A549 (cell line): ENCODE measurements around the gene GPNMB. TPM values are rescaled to one million over a fixed set of nuclear protein-coding genes. Genes with fewer than 3 reads are reported as not detected.

Experiments
- ATAC-seq, 2 experiments: fragments of 200-7000 bp in 1 of 2; fragments of >200 bp in 1 of 2; cut with Nextera tagmentation in 1 of 2; cut with Tn5 transposase in 1 of 2; 3 replicates each; pipeline versions ENCODE4 v1.8.0 to v1.9.1; 2018 to 2020; ENCODE audit warnings: mild to moderate bottlenecking in 1 of 2, moderate library complexity in 1 of 2
- CTCF ChIA-PET: fragments of 300-600 bp; sonication (Branson Sonifier 250); formaldehyde crosslinking; extraction: SDS; loops from one replicate; lab custom pipeline; 2021; ENCODE audit warnings: antibody characterized with exemption, inconsistent platforms; lab: Yijun Ruan, JAX
- POLR2A ChIA-PET: fragments of 350-600 bp; formaldehyde crosslinking; extraction: SDS; loops from one replicate; lab custom pipeline; 2021; ENCODE audit warnings: antibody characterized with exemption, inconsistent platforms; lab: Yijun Ruan, JAX
- DNase-seq, 2 experiments: peaks; one replicate each; pipeline versions ENCODE4 v3.0.0 to v3.0.0-alpha.2; 2011 to 2016; ENCODE audit warnings: low read depth in 1 of 2, low spot score in 1 of 2
- FAIRE-seq: peaks from 2 replicates; lab custom pipeline; 2011; peaks lifted over from hg19 to GRCh38; lab: Jason Lieb, UNC
- H3K27ac ChIP-seq, 2 experiments: fragments of >200 bp; sonication (Bioruptor Twin); formaldehyde crosslinking; 3 replicates each; pipeline ENCODE4 v1.5.1; 2016 to 2017
- H3K4me1 ChIP-seq: fragments of >200 bp; sonication (Bioruptor Twin); formaldehyde crosslinking; 3 replicates; pipeline ENCODE4 v1.6.1; 2016
- H3K4me2 ChIP-seq: fragments of >200 bp; sonication (Bioruptor Twin); formaldehyde crosslinking; 3 replicates; pipeline ENCODE4 v1.6.1; 2016
- H3K4me3 ChIP-seq: fragments of >200 bp; sonication (Bioruptor Twin); formaldehyde crosslinking; 3 replicates; pipeline ENCODE4 v1.5.1; 2016
- H3K9me3 ChIP-seq: fragments of >200 bp; sonication (Bioruptor Twin); formaldehyde crosslinking; 3 replicates; pipeline ENCODE4 v1.6.1; 2016
- CBX2 ChIP-seq: fragments of 200-600 bp; sonication (generic); IDR thresholded peaks from 2 replicates; pipeline ENCODE4 v1.6.1; 2016; ENCODE audit warnings: low read depth, mild to moderate bottlenecking, borderline replicate concordance
- CBX8 ChIP-seq: fragments of 200-600 bp; sonication (generic); IDR thresholded peaks from 2 replicates; pipeline ENCODE4 v1.6.1; 2016
- CEBPB ChIP-seq, 2 experiments: fragments of >200 bp in 1 of 2; sonication (Bioruptor Twin) in 1 of 2; formaldehyde crosslinking in 1 of 2; IDR thresholded peaks; 2 replicates each; pipeline ENCODE4 v1.6.1; 2012 to 2016
- CHD2 ChIP-seq: fragments of 150-350 bp; IDR thresholded peaks from 2 replicates; pipeline ENCODE4 v1.6.1; 2014; ENCODE audit warnings: low read length; ENCODE audit not compliant: partially characterized antibody
- FOSB ChIP-seq: fragments of 250-450 bp; sonication (Bioruptor Pico); IDR thresholded peaks from 2 replicates; pipeline ENCODE4 v1.5.0; 2020; ENCODE audit warnings: mild to moderate bottlenecking, moderate library complexity
- HDAC2 ChIP-seq: fragments of 200-600 bp; sonication (generic); IDR thresholded peaks from 2 replicates; pipeline ENCODE4 v1.6.1; 2016
- HEYL ChIP-seq: fragments of 250-450 bp; sonication (Bioruptor Pico); IDR thresholded peaks from 2 replicates; pipeline ENCODE4 v1.8.0; 2021; ENCODE audit warnings: mild to moderate bottlenecking, moderate library complexity
- HMGXB4 ChIP-seq: fragments of 250-450 bp; sonication (Bioruptor Pico); IDR thresholded peaks from 2 replicates; pipeline ENCODE4 v1.5.0; 2021; ENCODE audit warnings: mild to moderate bottlenecking, moderate library complexity, borderline replicate concordance
- HOXB13 ChIP-seq: fragments of 250-450 bp; sonication (Bioruptor Pico); IDR thresholded peaks from 2 replicates; pipeline ENCODE4 v1.5.0; 2020; ENCODE audit warnings: low read depth, mild to moderate bottlenecking, moderate library complexity
- HOXB5 ChIP-seq: fragments of 250-450 bp; sonication (Bioruptor Pico); IDR thresholded peaks from 2 replicates; pipeline ENCODE4 v1.5.0; 2020; ENCODE audit warnings: mild to moderate bottlenecking, moderate library complexity
- JUN ChIP-seq, 2 experiments: fragments of >200 bp; sonication (Bioruptor Twin); formaldehyde crosslinking; IDR thresholded peaks; 2 replicates in 1 of 2; 3 replicates in 1 of 2; pipeline ENCODE4 v1.6.1; 2016 to 2017
- MAFK ChIP-seq: fragments of 450-650 bp; IDR thresholded peaks from 2 replicates; pipeline ENCODE4 v1.6.1; 2014; ENCODE audit not compliant: partially characterized antibody
- MAX ChIP-seq: IDR thresholded peaks from 2 replicates; pipeline ENCODE4 v1.6.1; 2012
- POLR2A ChIP-seq: IDR thresholded peaks from 2 replicates; pipeline ENCODE4 v1.6.1; 2012; ENCODE audit warnings: mild to moderate bottlenecking, low read length
- POLR2AphosphoS2 ChIP-seq: conservative IDR thresholded peaks from 2 replicates; pipeline ENCODE4 v1.6.1; 2012; ENCODE audit warnings: low read length, improper control_type of control experiment, inconsistent platforms
- RAD21 ChIP-seq, 2 experiments: fragments of >200 bp in 1 of 2; sonication (Bioruptor Twin) in 1 of 2; formaldehyde crosslinking in 1 of 2; IDR thresholded peaks in 1 of 2; conservative IDR thresholded peaks in 1 of 2; 2 replicates in 1 of 2; 3 replicates in 1 of 2; pipeline ENCODE4 v1.6.1; 2012 to 2018; ENCODE audit warnings: inconsistent platforms in 1 of 2
- RCOR1 ChIP-seq: fragments of 150-350 bp; IDR thresholded peaks from 2 replicates; pipeline ENCODE4 v1.6.1; 2014; ENCODE audit warnings: antibody characterized with exemption, low read length, low read depth
- RFX5 ChIP-seq: fragments of 450-650 bp; IDR thresholded peaks from 2 replicates; pipeline ENCODE4 v1.7.1; 2014; ENCODE audit warnings: antibody characterized with exemption, mild to moderate bottlenecking, moderate library complexity
- SMC3 ChIP-seq: fragments of >200 bp; sonication (Bioruptor Twin); formaldehyde crosslinking; IDR thresholded peaks from 3 replicates; pipeline ENCODE4 v1.6.1; 2018; ENCODE audit warnings: inconsistent platforms
- TP53 ChIP-seq: fragments of 250-450 bp; sonication (Bioruptor Pico); IDR thresholded peaks from 2 replicates; pipeline ENCODE4 v1.5.0; 2021; ENCODE audit warnings: mild to moderate bottlenecking, moderate library complexity
- ZC3H11A ChIP-seq: fragments of 450-650 bp; IDR thresholded peaks from 2 replicates; pipeline ENCODE4 v1.6.1; 2014; ENCODE audit warnings: antibody characterized with exemption, mild to moderate bottlenecking
- ZNF302 ChIP-seq: fragments of 250-450 bp; sonication (Bioruptor Pico); IDR thresholded peaks from 2 replicates; pipeline ENCODE4 v1.9.0; 2021; ENCODE audit warnings: inconsistent platforms, mild to moderate bottlenecking, moderate library complexity
- WGBS: methylation state at CpG from one replicate; pipeline ENCODE4 v1.1.6; 2017; ENCODE audit errors: missing lambda C conversion rate; 5-methylcytosine and 5-hydroxymethylcytosine counted together
- polyA plus RNA-seq, 4 experiments: library from polyadenylated mRNA; depleted of rRNA in 3 of 4; stranded (reverse); fragments of >200 nt; fragmentation: RNase III in 1 of 4; extraction: RNeasy Plus Mini Kit Qiagen cat#74134 plus additional on column Dnase treatment in 1 of 4; gene quantifications; 2 replicates in 3 of 4; 3 replicates in 1 of 4; pipeline ENCODE4 v1.2.3, GENCODE V29; 2011 to 2017
- TF ChIP-seq, protein P1 (sequence below): fragments of >200 bp; sonication (Bioruptor Twin); formaldehyde crosslinking; IDR thresholded peaks from 3 replicates; pipeline ENCODE4 v1.6.1; 2016
- TF ChIP-seq, protein P2 (sequence below): fragments of 250-450 bp; sonication (Bioruptor Pico); IDR thresholded peaks from 2 replicates; pipeline ENCODE4 v1.5.0; 2020; ENCODE audit warnings: low read depth, mild to moderate bottlenecking, moderate library complexity

GPNMB gene
- polyA plus RNA-seq, 2 of the 4 experiments (the other 2 are of a cell fraction): 3.3 to 4.7 TPM

GRCh38 chr7:23290993-23291392, 44.4 kb downstream of the GPNMB start:
- no peak overlapping the region for H3K4me2 ChIP-seq
- FAIRE-seq: no peak
- TF ChIP-seq POLR2AphosphoS2: no peak
- no peak for TF ChIP-seq HOXB5
- no peak for TF ChIP-seq RAD21 (conservative IDR thresholded peaks at IDR 0.05 in 1 of 2, IDR thresholded peaks at IDR 0.05 in 1 of 2)
- TF ChIP-seq RFX5: no peak
- no peak for TF ChIP-seq SMC3
- no peak for TF ChIP-seq ZC3H11A
- no peak for TF ChIP-seq CBX8
- TF ChIP-seq HOXB13 (CRISPR knock-in tag): no peak
- TF ChIP-seq CEBPB (IDR thresholded peaks at IDR 0.05): no peak
- TF ChIP-seq, protein P1, sequence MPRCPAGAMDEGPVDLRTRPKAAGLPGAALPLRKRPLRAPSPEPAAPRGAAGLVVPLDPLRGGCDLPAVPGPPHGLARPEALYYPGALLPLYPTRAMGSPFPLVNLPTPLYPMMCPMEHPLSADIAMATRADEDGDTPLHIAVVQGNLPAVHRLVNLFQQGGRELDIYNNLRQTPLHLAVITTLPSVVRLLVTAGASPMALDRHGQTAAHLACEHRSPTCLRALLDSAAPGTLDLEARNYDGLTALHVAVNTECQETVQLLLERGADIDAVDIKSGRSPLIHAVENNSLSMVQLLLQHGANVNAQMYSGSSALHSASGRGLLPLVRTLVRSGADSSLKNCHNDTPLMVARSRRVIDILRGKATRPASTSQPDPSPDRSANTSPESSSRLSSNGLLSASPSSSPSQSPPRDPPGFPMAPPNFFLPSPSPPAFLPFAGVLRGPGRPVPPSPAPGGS: no peak
- TF ChIP-seq MAFK: no peak
- no peak for TF ChIP-seq FOSB (CRISPR knock-in tag)
- TF ChIP-seq TP53 (CRISPR knock-in tag): no peak
- no peak for TF ChIP-seq HMGXB4 (CRISPR knock-in tag)
- TF ChIP-seq, all 56 proteins: peak for 0
- no peak overlapping the region for H3K27ac ChIP-seq
- 92% methylated on average over 9 of the region's 9 CpGs for WGBS
- ChIA-PET POLR2A (interaction anchor here (0.6 kb wide), 1 partner anchor 1046 kb away, joined by 3 read pairs; no protein-coding TSS in a partner anchor), CTCF (interaction anchor here (0.7 to 6.5 kb wide), 3 partner anchors 12 to 29 kb away, joined by 3 to 49 read pairs (median 40); no protein-coding TSS in a partner anchor)
- no peaks in the 10 kb centered on the region for H3K9me3 ChIP-seq
- no peak overlapping the region for H3K4me3 ChIP-seq
- H3K4me1 ChIP-seq: peaks cover 36% of the 10 kb centered on the region
- DNase-seq: no peak
- no peak for ATAC-seq

- 85% methylated on average over 3 of the region's 3 CpGs for WGBS
- POLR2A ChIA-PET: interaction anchor here (0.6 kb wide), 1 partner anchor 1044 kb away, joined by 3 read pairs; no protein-coding TSS in a partner anchor
Measured at GRCh38 chr7:23291957-23292560, 45.5 kb downstream of the GPNMB start.

More at GRCh38 chr7:23291957-23292560, 45.5 kb downstream of the GPNMB start:
- TF ChIP-seq HEYL: no peak
- TF ChIP-seq RCOR1: no peak
- no peak for TF ChIP-seq RFX5
- TF ChIP-seq POLR2AphosphoS2: no peak
- TF ChIP-seq JUN (IDR thresholded peaks at IDR 0.05): no peak
- TF ChIP-seq HDAC2: no peak
- no peak for TF ChIP-seq HOXB5
- TF ChIP-seq ZNF302 (CRISPR knock-in tag): no peak
- TF ChIP-seq CBX2: no peak
- no peak for TF ChIP-seq MAX
- TF ChIP-seq, protein P2, sequence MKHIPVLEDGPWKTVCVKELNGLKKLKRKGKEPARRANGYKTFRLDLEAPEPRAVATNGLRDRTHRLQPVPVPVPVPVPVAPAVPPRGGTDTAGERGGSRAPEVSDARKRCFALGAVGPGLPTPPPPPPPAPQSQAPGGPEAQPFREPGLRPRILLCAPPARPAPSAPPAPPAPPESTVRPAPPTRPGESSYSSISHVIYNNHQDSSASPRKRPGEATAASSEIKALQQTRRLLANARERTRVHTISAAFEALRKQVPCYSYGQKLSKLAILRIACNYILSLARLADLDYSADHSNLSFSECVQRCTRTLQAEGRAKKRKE (CRISPR knock-in tag): no peak
- no peak for TF ChIP-seq CHD2
- TF ChIP-seq CBX8: no peak
- no peak for TF ChIP-seq POLR2A
- TF ChIP-seq, protein P1: no peak
- ATAC-seq (no peak), DNase-seq (no peak), FAIRE-seq (no peak)
- H3K27ac ChIP-seq: peak overlapping the region in 1 of 2 experiments; percentile 22; a peak in 2 of 6 replicates
- CTCF ChIA-PET: interaction anchor here (0.6 to 6.5 kb wide), 6 partner anchors 10 to 1859 kb away, joined by 3 to 49 read pairs (median 4); no protein-coding TSS in a partner anchor
- H3K4me1 ChIP-seq: peaks cover 36% of the 10 kb centered on the region
- no peak overlapping the region for H3K4me2 ChIP-seq
- H3K4me3 ChIP-seq: no peak overlapping the region
- H3K9me3 ChIP-seq: no peaks in the 10 kb centered on the region
